GM18517 (cell line): Measurements from ENCODE around the gene KRT32.

Source experiments
- ATAC-seq: cut with Tn5 transposase; IDR thresholded peaks from one replicate; pipeline ENCODE4 v1.9.1; 2021; ENCODE audit warnings: mild to moderate bottlenecking, moderate library complexity; ENCODE audit not compliant: unreplicated experiment

Gene KRT32

GRCh38 chr17:41466988-41467387, at the start of gene KRT32:
KRT32 (minus strand) TSS chr17:41467386; CDS start chr17:41467325, 61 bp downstream.
- ATAC-seq: no peak

- ATAC-seq: no peak
Measured at GRCh38 chr17:41516830-41517283, 49.7 kb upstream of the KRT32 start.

GRCh38 chr17:41516147-41516829, 49.1 kb upstream of the KRT32 start:
- ATAC-seq: no peak

- no peak for ATAC-seq
Measured at GRCh38 chr17:41513168-41513547, 46.0 kb upstream of the KRT32 start.

- ATAC-seq: no peak
Measured at GRCh38 chr17:41512546-41513167, 45.5 kb upstream of the KRT32 start.

- ATAC-seq: no peak
Measured at GRCh38 chr17:41511716-41512115, 44.5 kb upstream of the KRT32 start.

GRCh38 chr17:41511116-41511515, 43.9 kb upstream of the KRT32 start:
- ATAC-seq: no peak

GRCh38 chr17:41510251-41511065, 43.3 kb upstream of the KRT32 start:
- no peak for ATAC-seq

- ATAC-seq: no peak
Measured at GRCh38 chr17:41507315-41507880, 40.2 kb upstream of the KRT32 start.

GRCh38 chr17:41505809-41506767, 38.9 kb upstream of the KRT32 start:
- ATAC-seq: no peak

GRCh38 chr17:41505007-41505808, 38.0 kb upstream of the KRT32 start, which contains the start of gene KRT13:
KRT13 (minus strand) TSS chr17:41505612; CDS start chr17:41505550, 62 bp downstream.
- ATAC-seq: no peak

GRCh38 chr17:41504246-41504977, 37.2 kb upstream of the KRT32 start:
- ATAC-seq: no peak

GRCh38 chr17:41503202-41503601, 36.0 kb upstream of the KRT32 start:
- no peak for ATAC-seq

- ATAC-seq: no peak
Measured at GRCh38 chr17:41500131-41500911, 33.1 kb upstream of the KRT32 start.

GRCh38 chr17:41499714-41500113, 32.5 kb upstream of the KRT32 start:
- ATAC-seq: no peak

- ATAC-seq: no peak
Measured at GRCh38 chr17:41498276-41498675, 31.1 kb upstream of the KRT32 start.

GRCh38 chr17:41496803-41497484, 29.8 kb upstream of the KRT32 start:
- peak; percentile 66 for ATAC-seq
